SK-N-SH (cell line): ENCODE results near the gene OR8B12. TPM values are rescaled to one million over a fixed set of nuclear protein-coding genes. Genes with fewer than 3 reads are reported as not detected.

Experiments
- CTCF ChIA-PET: fragments of 300-600, 350-600 bp; formaldehyde crosslinking; extraction: SDS; loops from one replicate; lab custom pipeline; 2021; lab: Yijun Ruan, JAX
- POLR2A ChIA-PET: fragments of 350-600 bp; sonication (Branson Sonifier 250); formaldehyde crosslinking; extraction: SDS; loops from one replicate; lab custom pipeline; 2020; ENCODE audit warnings: antibody characterized with exemption, inconsistent platforms; lab: Yijun Ruan, JAX
- DNase-seq: peaks from one replicate; pipeline ENCODE4 v3.0.0; 2012
- H2AFZ ChIP-seq: fragments of 200-600 bp; sonication (generic); 2 replicates; pipeline ENCODE4 v1.8.1; 2016; ENCODE audit warnings: antibody characterized with exemption, mild to moderate bottlenecking, low read depth
- H3F3A ChIP-seq: fragments of 200-600 bp; sonication (generic); replicated peaks from 2 replicates; pipeline ENCODE3; 2016; ENCODE audit warnings: antibody characterized with exemption, mild to moderate bottlenecking; ENCODE audit not compliant: insufficient read depth
- H3K27ac ChIP-seq, 2 experiments: fragments of 200-500 bp in 1 of 2; fragments of 200-600 bp in 1 of 2; sonication (Bioruptor generic) in 1 of 2; sonication (generic), shearing (Covaris generic) in 1 of 2; 2 replicates each; pipeline versions ENCODE4 v1.5.1 to v1.6.1; 2014 to 2016; ENCODE audit warnings: low read depth in 2 of 2, inconsistent platforms in 1 of 2, low read length in 1 of 2, mild to moderate bottlenecking in 1 of 2, mixed read lengths in 1 of 2
- H3K27me3 ChIP-seq: fragments of 200-600 bp; sonication (generic), shearing (Covaris generic); 2 replicates; pipeline ENCODE4 v1.6.1; 2016; ENCODE audit warnings: mixed run types; ENCODE audit not compliant: insufficient read depth
- H3K36me3 ChIP-seq, 2 experiments: fragments of 200-500 bp in 1 of 2; fragments of 200-600 bp in 1 of 2; sonication (Bioruptor generic) in 1 of 2; sonication (generic) in 1 of 2; replicated peaks in 1 of 2; 2 replicates each; pipeline versions ENCODE3 to v1.5.1; 2014 to 2016; ENCODE audit warnings: low read length in 1 of 2, mild to moderate bottlenecking in 1 of 2; ENCODE audit not compliant: insufficient read depth in 2 of 2, control insufficient read depth in 1 of 2
- H3K4me1 ChIP-seq, 2 experiments: fragments of 200-500 bp in 1 of 2; fragments of 200-600 bp in 1 of 2; sonication (Bioruptor generic) in 1 of 2; sonication (generic), shearing (Covaris generic) in 1 of 2; 2 replicates each; pipeline versions ENCODE4 v1.5.1 to v1.6.1; 2014 to 2016; ENCODE audit warnings: low read depth in 1 of 2, low read length in 1 of 2, mixed run types in 1 of 2; ENCODE audit not compliant: insufficient read depth in 2 of 2, control insufficient read depth in 1 of 2
- H3K4me2 ChIP-seq: fragments of 200-600 bp; sonication (generic), shearing (Covaris generic); 2 replicates; pipeline ENCODE4 v1.6.1; 2017; ENCODE audit warnings: mixed run types
- H3K4me3 ChIP-seq, 2 experiments: fragments of 200-500 bp in 1 of 2; fragments of 200-600 bp in 1 of 2; sonication (Bioruptor generic) in 1 of 2; sonication (generic), shearing (Covaris generic) in 1 of 2; 2 replicates each; pipeline versions ENCODE4 v1.5.1 to v1.8.1; 2014 to 2016; ENCODE audit warnings: low read depth in 2 of 2, inconsistent platforms in 1 of 2, low read length in 1 of 2, mild to moderate bottlenecking in 1 of 2, mixed read lengths in 1 of 2, moderate library complexity in 1 of 2
- H3K79me2 ChIP-seq: fragments of 200-600 bp; sonication (generic); 2 replicates; pipeline ENCODE4 v1.8.1; 2017; ENCODE audit warnings: mild to moderate bottlenecking; ENCODE audit not compliant: insufficient read depth
- H3K9ac ChIP-seq: fragments of 200-600 bp; sonication (generic); 2 replicates; pipeline ENCODE4 v1.6.1; 2017; ENCODE audit warnings: mixed run types
- H3K9me2 ChIP-seq: fragments of 200-600 bp; sonication (generic); 2 replicates; pipeline ENCODE4 v1.6.1; 2017; ENCODE audit warnings: mixed run types
- H3K9me3 ChIP-seq: fragments of 200-600 bp; sonication (generic); 2 replicates; pipeline ENCODE4 v1.6.1; 2017; ENCODE audit warnings: mixed run types, mild to moderate bottlenecking, moderate library complexity
- H4K20me1 ChIP-seq: fragments of 200-600 bp; sonication (generic); 2 replicates; pipeline ENCODE4 v1.6.1; 2017; ENCODE audit warnings: mild to moderate bottlenecking, mixed run types; ENCODE audit not compliant: insufficient read depth
- CHD2 ChIP-seq: fragments of 150-350 bp; IDR thresholded peaks from 2 replicates; pipeline ENCODE4 v1.6.1; 2018; ENCODE audit warnings: low read length; ENCODE audit not compliant: partially characterized antibody
- EZH2phosphoT487 ChIP-seq: fragments of 200-600 bp; sonication (generic); IDR thresholded peaks from 2 replicates; pipeline ENCODE4 v1.6.1; 2017; ENCODE audit warnings: low read depth, mixed run types, mild to moderate bottlenecking, antibody characterized with exemption, moderate library complexity, borderline replicate concordance
- FOSL2 ChIP-seq: IDR thresholded peaks from 2 replicates; pipeline ENCODE4 v1.4.0; 2012; ENCODE audit warnings: low read depth, mild to moderate bottlenecking, moderate library complexity, borderline replicate concordance
- FOXJ3 ChIP-seq: sonication (generic); formaldehyde crosslinking; IDR thresholded peaks from 2 replicates; pipeline ENCODE4 v1.5.1; 2020; ENCODE audit warnings: mild to moderate bottlenecking, missing genetic modification reagents
- GATA2 ChIP-seq: sonication (generic); formaldehyde crosslinking; IDR thresholded peaks from 2 replicates; pipeline ENCODE4 v1.5.0; 2020; ENCODE audit warnings: mild to moderate bottlenecking, missing genetic modification reagents
- JUND ChIP-seq: IDR thresholded peaks from 2 replicates; pipeline ENCODE4 v1.4.0; 2012
- POLR2AphosphoS5 ChIP-seq: IDR thresholded peaks from 2 replicates; pipeline ENCODE4 v1.6.1; 2012; ENCODE audit warnings: low read depth, low read length
- RAD21 ChIP-seq: IDR thresholded peaks from 2 replicates; pipeline ENCODE4 v1.6.1; 2012; ENCODE audit warnings: mild to moderate bottlenecking, low read length
- RCOR1 ChIP-seq: fragments of 150-350 bp; IDR thresholded peaks from 2 replicates; pipeline ENCODE4 v1.6.1; 2017; ENCODE audit warnings: antibody characterized with exemption, low read length
- REST ChIP-seq: IDR thresholded peaks from 2 replicates; pipeline ENCODE4 v1.6.1; 2012; ENCODE audit warnings: mild to moderate bottlenecking, low read depth, low read length, moderate library complexity
- SMC3 ChIP-seq: IDR thresholded peaks from 2 replicates; pipeline ENCODE4 v1.6.1; 2012; ENCODE audit warnings: low read depth, low read length, improper control_type of control experiment
- USF2 ChIP-seq: fragments of 150-350 bp; IDR thresholded peaks from 2 replicates; pipeline ENCODE4 v1.6.1; 2017; ENCODE audit warnings: antibody characterized with exemption, low read length, low read depth, borderline replicate concordance
- WGBS: methylation state at CpG from one replicate; pipeline ENCODE4 v1.1.6; 2017; ENCODE audit warnings: low lambda C conversion rate; 5-methylcytosine and 5-hydroxymethylcytosine counted together
- polyA plus RNA-seq, 3 experiments: library from polyadenylated mRNA; depleted of rRNA; stranded (reverse); fragments of >200 nt; gene quantifications; 2 replicates each; pipeline ENCODE4 v1.2.3, GENCODE V29; 2012
- TF ChIP-seq, protein P1 (sequence below): IDR thresholded peaks from 2 replicates; pipeline ENCODE4 v1.4.0; 2012; ENCODE audit warnings: low read depth
- TF ChIP-seq, protein P2 (sequence below): fragments of 200-600 bp; sonication (generic); IDR thresholded peaks from 2 replicates; pipeline ENCODE4 v1.6.1; 2017; ENCODE audit warnings: antibody characterized with exemption, mild to moderate bottlenecking, moderate library complexity

OR8B12 gene
- polyA plus RNA-seq, 1 of the 3 experiments (the other 2 are of a cell fraction) = not detected

- TF ChIP-seq REST = no peak
Measured at GRCh38 chr11:124592627-124593026, 49.2 kb upstream of the OR8B12 start (continued).

GRCh38 chr11:124591430-124591829, 48.0 kb upstream of the OR8B12 start:
- Histone ChIP-seq H3K9me2 (no peaks in the 10 kb centered on the region), H3F3A (no peaks in the 10 kb centered on the region), H3K9me3 (no peaks in the 10 kb centered on the region), H3K36me3 (no peaks in the 10 kb centered on the region), H3K27ac (no peak overlapping the region), H3K9ac (no peak overlapping the region), H3K79me2 (no peaks in the 10 kb centered on the region), H2AFZ (no peak overlapping the region), H3K27me3 (peaks cover 33% of the 10 kb centered on the region; the same call in 1 of the 2 replicates), H4K20me1 (no peaks in the 10 kb centered on the region), H3K4me2 (no peak overlapping the region), H3K4me3 (no peak overlapping the region), H3K4me1 (no peaks in the 10 kb centered on the region)
- TF ChIP-seq RCOR1 = no peak
- no peak for TF ChIP-seq FOXJ3
- TF ChIP-seq GATA2 (CRISPR knock-in tag) = no peak
- no peak for TF ChIP-seq POLR2AphosphoS5
- TF ChIP-seq, protein P1, sequence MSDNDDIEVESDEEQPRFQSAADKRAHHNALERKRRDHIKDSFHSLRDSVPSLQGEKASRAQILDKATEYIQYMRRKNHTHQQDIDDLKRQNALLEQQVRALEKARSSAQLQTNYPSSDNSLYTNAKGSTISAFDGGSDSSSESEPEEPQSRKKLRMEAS = no peak
- TF ChIP-seq FOSL2 = no peak
- no peak for TF ChIP-seq CHD2
- TF ChIP-seq EZH2phosphoT487 = no peak
- CTCF ChIA-PET = no interaction called here
- DNase-seq = no peak
- POLR2A ChIA-PET = no interaction called here
- 3% methylated on average over 2 of the region's 2 CpGs for WGBS

- no peak overlapping the region for H2AFZ ChIP-seq
- H3K4me1 ChIP-seq = no peaks in the 10 kb centered on the region
- H3K27ac ChIP-seq = no peak overlapping the region
- 0% methylated on average over 3 of the region's 3 CpGs for WGBS
- peak; percentile 67 for TF ChIP-seq RAD21
- no peak for TF ChIP-seq USF2
- TF ChIP-seq JUND = no peak
- peak; percentile 74 for TF ChIP-seq SMC3
- TF ChIP-seq, protein P2, sequence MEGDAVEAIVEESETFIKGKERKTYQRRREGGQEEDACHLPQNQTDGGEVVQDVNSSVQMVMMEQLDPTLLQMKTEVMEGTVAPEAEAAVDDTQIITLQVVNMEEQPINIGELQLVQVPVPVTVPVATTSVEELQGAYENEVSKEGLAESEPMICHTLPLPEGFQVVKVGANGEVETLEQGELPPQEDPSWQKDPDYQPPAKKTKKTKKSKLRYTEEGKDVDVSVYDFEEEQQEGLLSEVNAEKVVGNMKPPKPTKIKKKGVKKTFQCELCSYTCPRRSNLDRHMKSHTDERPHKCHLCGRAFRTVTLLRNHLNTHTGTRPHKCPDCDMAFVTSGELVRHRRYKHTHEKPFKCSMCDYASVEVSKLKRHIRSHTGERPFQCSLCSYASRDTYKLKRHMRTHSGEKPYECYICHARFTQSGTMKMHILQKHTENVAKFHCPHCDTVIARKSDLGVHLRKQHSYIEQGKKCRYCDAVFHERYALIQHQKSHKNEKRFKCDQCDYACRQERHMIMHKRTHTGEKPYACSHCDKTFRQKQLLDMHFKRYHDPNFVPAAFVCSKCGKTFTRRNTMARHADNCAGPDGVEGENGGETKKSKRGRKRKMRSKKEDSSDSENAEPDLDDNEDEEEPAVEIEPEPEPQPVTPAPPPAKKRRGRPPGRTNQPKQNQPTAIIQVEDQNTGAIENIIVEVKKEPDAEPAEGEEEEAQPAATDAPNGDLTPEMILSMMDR = peak; percentile 71
- no peaks in the 10 kb centered on the region for H4K20me1 ChIP-seq
- peak; percentile 32 for DNase-seq
- H3K27me3 ChIP-seq = peaks cover 42% of the 10 kb centered on the region; the same call in 1 of the 2 replicates
- no peak overlapping the region for H3K4me3 ChIP-seq
- no peaks in the 10 kb centered on the region for H3K9me2 ChIP-seq
- POLR2A ChIA-PET = no interaction called here
- no peak overlapping the region for H3K9ac ChIP-seq
- no peaks in the 10 kb centered on the region for H3K9me3 ChIP-seq
- CTCF ChIA-PET = interaction anchor here (0.6 to 2.7 kb wide), 19 partner anchors 9 to 1185 kb away, joined by 3 to 27 read pairs (median 4); partner anchors contain the start of gene TBRG1
- no peaks in the 10 kb centered on the region for H3K36me3 ChIP-seq
- no peaks in the 10 kb centered on the region for H3F3A ChIP-seq
- H3K79me2 ChIP-seq = no peaks in the 10 kb centered on the region
- no peak overlapping the region for H3K4me2 ChIP-seq
Measured at GRCh38 chr11:124586238-124586860, 42.9 kb upstream of the OR8B12 start.
